K562 (cell line): ENCODE data around the gene RNF44. TPM values are rescaled to one million over a fixed set of nuclear protein-coding genes. Genes with fewer than 3 reads are reported as not detected.

Experiments used
- AFF1 ChIP-seq, 2 experiments: fragments of 450-650 bp; IDR thresholded peaks; 2 replicates each; pipeline ENCODE4 v1.6.1; 2018; ENCODE audit warnings: mild to moderate bottlenecking in 2 of 2, low read depth in 1 of 2; ENCODE audit not compliant: partially characterized antibody in 2 of 2
- ETS1 ChIP-seq: conservative IDR thresholded peaks from 2 replicates; pipeline ENCODE4 v1.6.1; 2011; ENCODE audit warnings: low read depth, mild to moderate bottlenecking, low read length; ENCODE audit not compliant: control insufficient read depth
- HCFC1 ChIP-seq: IDR thresholded peaks from 2 replicates; pipeline ENCODE4 v1.6.1; 2012; ENCODE audit warnings: low read depth, low read length, improper control_type of control experiment
- HDAC1 ChIP-seq, 2 experiments: fragments of 450-650 bp; IDR thresholded peaks; 2 replicates each; pipeline ENCODE4 v1.6.1; 2016 to 2017; ENCODE audit warnings: inconsistent platforms in 1 of 2, mild to moderate bottlenecking in 1 of 2, moderate library complexity in 1 of 2
- HMG20B ChIP-seq: fragments of 250-450 bp; sonication (Bioruptor Pico); IDR thresholded peaks from 2 replicates; pipeline ENCODE4 v1.5.0; 2021; ENCODE audit warnings: mild to moderate bottlenecking
- MAFG ChIP-seq: fragments of 450-650 bp; conservative IDR thresholded peaks from 2 replicates; pipeline ENCODE4 v1.6.1; 2016; ENCODE audit warnings: missing genetic modification characterization, missing compliant biosample characterization
- NEUROD1 ChIP-seq: fragments of 150-350 bp; IDR thresholded peaks from 2 replicates; pipeline ENCODE4 v1.6.1; 2014; ENCODE audit warnings: borderline replicate concordance, low read length, low read depth; ENCODE audit not compliant: partially characterized antibody
- NFATC3 ChIP-seq: fragments of 450-650 bp; IDR thresholded peaks from 2 replicates; pipeline ENCODE4 v1.6.1; 2017; ENCODE audit warnings: mild to moderate bottlenecking
- POLR2AphosphoS2 ChIP-seq: IDR thresholded peaks from 2 replicates; pipeline ENCODE4 v1.6.1; 2012; ENCODE audit warnings: low read length, improper control_type of control experiment
- RBBP5 ChIP-seq: fragments of 200-600 bp; sonication (generic); IDR thresholded peaks from 2 replicates; pipeline ENCODE4 v1.6.1; 2012; ENCODE audit warnings: borderline replicate concordance, mild to moderate bottlenecking, low read length, control low read depth, inconsistent platforms; ENCODE audit not compliant: insufficient read depth, poor library complexity, severe bottlenecking
- RBFOX2 ChIP-seq: fragments of 200-400 bp; formaldehyde crosslinking; IDR thresholded peaks from 2 replicates; pipeline ENCODE4 v1.6.1; 2017; ENCODE audit warnings: low read depth, mild to moderate bottlenecking, low read length, moderate library complexity
- RBM25 ChIP-seq: fragments of 200-400 bp; formaldehyde crosslinking; IDR thresholded peaks from 2 replicates; pipeline ENCODE4 v1.6.1; 2018; ENCODE audit warnings: low read length, low read depth, moderate library complexity; ENCODE audit not compliant: severe bottlenecking
- SIN3B ChIP-seq: fragments of 450-650 bp; IDR thresholded peaks from 2 replicates; pipeline ENCODE4 v1.6.1; 2017; ENCODE audit warnings: low read depth, mild to moderate bottlenecking, moderate library complexity
- TEAD1 ChIP-seq, 2 experiments: fragments of 450-650 bp in 1 of 2; sonication (generic) in 1 of 2; formaldehyde crosslinking; IDR thresholded peaks; 2 replicates each; pipeline versions ENCODE4 v1.4.0 to v1.8.0; 2020 to 2022; ENCODE audit warnings: mild to moderate bottlenecking in 2 of 2, missing genetic modification reagents in 1 of 2
- UBTF ChIP-seq, 2 experiments: IDR thresholded peaks; 2 replicates each; pipeline ENCODE4 v1.6.1; 2012; ENCODE audit warnings: improper control_type of control experiment in 2 of 2, low read depth in 2 of 2, low read length in 2 of 2, borderline replicate concordance in 1 of 2
- USF1 ChIP-seq: sonication (generic); formaldehyde crosslinking; IDR thresholded peaks from 2 replicates; pipeline ENCODE4 v1.9.0; 2022; ENCODE audit warnings: mild to moderate bottlenecking, missing genetic modification reagents
- ZNF263 ChIP-seq: sonication (generic); formaldehyde crosslinking; IDR thresholded peaks from 2 replicates; pipeline ENCODE4 v1.8.0; 2022; ENCODE audit warnings: mild to moderate bottlenecking, missing genetic modification reagents, borderline replicate concordance
- ZNF830 ChIP-seq: fragments of 250-450 bp; sonication (Bioruptor Pico); IDR thresholded peaks from 2 replicates; pipeline ENCODE4 v1.5.0; 2021; ENCODE audit warnings: mild to moderate bottlenecking
- polyA plus RNA-seq, 8 experiments: library from polyadenylated mRNA; depleted of rRNA in 4 of 8; stranded (reverse) in 5 of 8; unstranded in 3 of 8; fragments of >200 nt; fragmentation: Nextera tagmentation in 2 of 8; fragmentation: Illumina TruSeq in 1 of 8; extraction: Ambion mirVana in 2 of 8; extraction: Trizol in 1 of 8; gene quantifications; 2 replicates each; pipeline versions ENCODE4 v1.2.1 to v1.2.3, GENCODE V29; 2011 to 2014; ENCODE audit warnings: inconsistent platforms in 1 of 8, missing spikeins in 1 of 8
- total RNA-seq, 7 experiments: library from RNA; depleted of rRNA in 6 of 7; stranded (reverse); fragments of >200 nt in 6 of 7; fragmentation: Illumina TruSeq in 2 of 7; extraction: Trizol in 2 of 7; gene quantifications; 2 replicates each; pipeline versions ENCODE4 v1.2.1 to v1.2.3, GENCODE V29; 2011 to 2021; ENCODE audit warnings: low replicate concordance in 1 of 7

RNF44 gene
- total and polyA plus RNA-seq, 9 of the 15 experiments (the other 6 are each of a cell fraction or from before 2014, with no cell fraction given): 1.6 to 82.6 (median 7.4) TPM

GRCh38 chr5:176536132-176536901 is 885 bp downstream of the RNF44 start (continued):
- TF ChIP-seq ETS1 (0 out of 2 replicates have a peak, but pooled peaks have one; percentile 60), USF1 (CRISPR knock-in tag) (peak; percentile 44; the same call in 1 of the 2 replicates), AFF1 (IDR thresholded peaks at IDR 0.05; ENCODE audit: low read depth in 1 of 2, partially characterized antibody in 2 of 2) (no peak), SIN3B (no peak), RBFOX2 (peak; percentile 77), ZNF263 (CRISPR knock-in tag) (no peak), HDAC1 (IDR thresholded peaks at IDR 0.05) (peak in 1 of 2 experiments; percentile 90; a peak in 2 of 4 replicates), ZNF830 (CRISPR knock-in tag) (no peak), RBM25 (no peak), POLR2AphosphoS2 (no peak), NFATC3 (no peak), UBTF (IDR thresholded peaks at IDR 0.05; ENCODE audit: borderline replicate concordance in 1 of 2, low read depth in 2 of 2, low read length in 2 of 2) (0 out of 4 replicates have a peak, but pooled peaks of 1 of the 2 experiments have one; percentile 31), TEAD1 (CRISPR knock-in tag; IDR thresholded peaks at IDR 0.05) (no peak), RBBP5 (peak; percentile 46), HMG20B (no peak), NEUROD1 (no peak), HCFC1 (peak; percentile 26; the same call in 1 of the 2 replicates), MAFG (tag) (no peak)
